Temporal lobe (tissue), 2 donors: ENCODE results near the gene PPP1R11. TPM values are rescaled to one million over a fixed set of nuclear protein-coding genes. Genes with fewer than 3 reads are reported as not detected.

Source experiments
- small RNA-seq: library from RNA; depleted of rRNA; stranded (forward); fragments of <200 nt; gene quantifications from one replicate; pipeline ENCODE3, GENCODE V24; 2014; ENCODE audit warnings: low replicate concordance
- total RNA-seq: library from RNA; depleted of rRNA; stranded (reverse); fragments of >200 nt; gene quantifications from one replicate; pipeline ENCODE4 v1.2.3, GENCODE V29; 2014

Gene PPP1R11
- total RNA-seq, 1 donor from 2014 or later: 17.2 TPM

Small RNAs within 50 kb of the gene (small RNA-seq; reads per million reads assigned to genes)
- gene RF02218: not detected
- not detected for gene RF02219
- gene RF02220: not detected

Other genes starting within 250 kb of the PPP1R11 start
- not detected for gene HLA-G, start 239.4 kb upstream of the PPP1R11 start, total RNA-seq
- 43.5 TPM for gene HLA-A, start 124.7 kb upstream of the PPP1R11 start, total RNA-seq
- gene POLR1H, start 5.9 kb upstream of the PPP1R11 start, total RNA-seq: 6.9 TPM
- gene RNF39, start 8.6 kb downstream of the PPP1R11 start, total RNA-seq: not detected
- not detected for gene TRIM31, start 45.9 kb downstream of the PPP1R11 start, total RNA-seq
- gene TRIM40, start 68.9 kb downstream of the PPP1R11 start, total RNA-seq: not detected
- gene TRIM10, start 94.0 kb downstream of the PPP1R11 start, total RNA-seq: 0.25 TPM
- gene TRIM15, start 96.3 kb downstream of the PPP1R11 start, total RNA-seq: not detected
- gene TRIM26, start 146.2 kb downstream of the PPP1R11 start, total RNA-seq: 14.3 TPM